ENCODE measurements around the gene BLCAP.
"Not testable (repeated sequence)": the region's sequence is repeated elsewhere in the genome, so short reads cannot be mapped to it uniquely, and the experiment has no call there.

BLCAP gene

GRCh38 chr20:37516811-37517750 lies 10.6 kb downstream of the BLCAP start:
- no peak for DNase-seq (ENCODE audit: low spot score)

DNA sequence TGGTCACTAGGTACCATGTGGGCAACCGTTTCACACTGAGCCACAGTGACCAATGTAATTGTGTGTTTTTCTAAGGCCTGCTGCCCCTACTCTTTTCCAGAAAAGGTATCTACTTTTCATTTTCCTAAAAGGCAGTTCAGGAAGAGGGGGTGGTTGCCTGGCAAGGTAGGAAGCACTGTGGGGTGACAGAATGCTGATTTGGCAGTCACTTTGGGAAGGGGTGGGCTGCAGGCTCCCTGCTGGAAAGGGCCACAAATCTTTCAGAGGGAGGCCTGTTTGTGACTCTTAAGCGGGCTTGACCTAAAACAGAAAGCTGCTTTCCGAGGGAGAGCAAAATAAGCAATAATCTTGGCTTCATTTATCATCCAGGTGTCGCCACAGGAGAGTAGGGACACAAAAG lies 11.8 kb downstream of the BLCAP start:
- no peak for DNase-seq (ENCODE audit: low spot score)

- DNase-seq (ENCODE audit: low spot score) = no peak
These were observed 13.8 kb downstream of the BLCAP start for GRCh38 chr20:37513779-37514359.

DNA sequence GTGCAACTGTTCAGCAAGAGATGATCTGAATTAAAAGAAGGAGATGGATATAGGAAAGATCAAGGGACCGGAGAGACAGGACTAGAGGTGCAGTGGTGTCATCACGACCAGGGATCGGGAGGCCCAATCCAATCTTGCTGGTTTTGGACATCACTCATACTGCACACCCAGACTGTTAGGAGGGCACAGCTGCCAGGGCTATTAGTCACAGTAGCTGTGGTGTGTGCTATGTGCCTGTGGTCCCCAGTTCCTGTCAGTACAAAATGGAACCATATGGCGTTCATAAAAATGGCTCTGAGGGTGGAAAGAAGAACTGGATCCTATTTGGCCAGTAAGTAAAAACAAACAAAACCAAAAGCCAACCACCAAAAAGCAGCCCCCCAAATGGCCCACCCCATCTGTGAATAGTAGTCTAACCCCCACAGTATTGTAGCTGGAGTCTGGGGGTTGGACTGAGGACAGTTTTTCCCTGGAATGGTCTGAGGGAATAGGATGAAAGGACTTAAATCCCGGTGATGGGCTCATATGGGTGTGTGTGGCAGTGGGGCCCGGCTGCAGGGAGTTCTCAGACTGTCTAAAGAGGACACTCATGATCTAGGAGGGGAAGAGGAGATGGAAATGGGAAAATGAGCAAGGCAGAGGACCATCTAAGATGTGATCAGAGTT lies 15.9 kb downstream of the BLCAP start:
- no peak for DNase-seq (ENCODE audit: low spot score)

DNA sequence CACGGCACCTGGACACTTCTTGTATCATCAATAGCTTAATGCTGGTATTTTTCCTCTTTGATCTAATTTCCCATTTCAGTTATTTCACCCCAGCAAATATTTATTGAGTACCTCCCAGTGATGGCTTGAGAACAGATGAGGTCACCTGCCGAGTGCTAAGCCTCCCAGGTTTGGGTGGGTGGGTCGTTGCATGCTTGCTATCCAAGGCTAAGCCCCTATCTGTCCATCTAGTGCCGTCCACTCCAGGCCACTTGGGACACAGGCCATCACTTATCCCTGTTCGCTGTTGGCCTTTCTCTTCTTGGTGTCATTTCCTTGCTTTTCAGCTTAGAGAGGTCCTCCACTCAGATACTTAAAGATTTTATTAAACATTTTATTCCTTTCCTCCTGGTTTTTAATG lies 17.4 kb downstream of the BLCAP start:
- no peak for DNase-seq (ENCODE audit: low spot score)

DNA sequence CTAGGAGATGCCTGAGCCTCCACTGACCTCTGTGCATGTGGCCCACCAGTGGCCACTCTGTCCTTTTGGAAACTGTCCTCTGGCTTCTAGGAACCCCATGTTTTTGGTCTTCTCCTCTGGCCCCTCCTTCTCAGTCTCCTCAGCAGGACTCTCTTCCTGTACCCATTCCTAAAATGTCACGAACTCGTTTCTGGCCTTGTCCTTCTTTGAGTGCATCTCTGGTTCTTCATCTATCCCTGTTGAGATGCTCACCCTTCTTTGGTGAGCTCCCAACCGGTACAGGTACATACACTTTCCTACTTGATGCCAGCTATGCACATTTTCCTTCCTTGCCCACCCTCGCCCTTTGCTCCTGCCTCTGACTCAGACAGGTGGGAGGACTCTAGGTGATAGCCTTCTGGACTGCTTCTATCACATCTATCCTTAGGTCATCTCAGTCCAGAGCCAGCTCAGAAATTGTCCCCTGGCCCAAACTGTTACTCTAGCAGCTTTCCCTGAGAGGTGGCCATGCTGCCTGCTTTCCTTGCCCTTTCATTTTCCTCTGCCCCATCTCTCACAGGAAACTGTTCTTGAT lies 21.4 kb downstream of the BLCAP start:
- no peak for DNase-seq (ENCODE audit: low spot score)

DNA sequence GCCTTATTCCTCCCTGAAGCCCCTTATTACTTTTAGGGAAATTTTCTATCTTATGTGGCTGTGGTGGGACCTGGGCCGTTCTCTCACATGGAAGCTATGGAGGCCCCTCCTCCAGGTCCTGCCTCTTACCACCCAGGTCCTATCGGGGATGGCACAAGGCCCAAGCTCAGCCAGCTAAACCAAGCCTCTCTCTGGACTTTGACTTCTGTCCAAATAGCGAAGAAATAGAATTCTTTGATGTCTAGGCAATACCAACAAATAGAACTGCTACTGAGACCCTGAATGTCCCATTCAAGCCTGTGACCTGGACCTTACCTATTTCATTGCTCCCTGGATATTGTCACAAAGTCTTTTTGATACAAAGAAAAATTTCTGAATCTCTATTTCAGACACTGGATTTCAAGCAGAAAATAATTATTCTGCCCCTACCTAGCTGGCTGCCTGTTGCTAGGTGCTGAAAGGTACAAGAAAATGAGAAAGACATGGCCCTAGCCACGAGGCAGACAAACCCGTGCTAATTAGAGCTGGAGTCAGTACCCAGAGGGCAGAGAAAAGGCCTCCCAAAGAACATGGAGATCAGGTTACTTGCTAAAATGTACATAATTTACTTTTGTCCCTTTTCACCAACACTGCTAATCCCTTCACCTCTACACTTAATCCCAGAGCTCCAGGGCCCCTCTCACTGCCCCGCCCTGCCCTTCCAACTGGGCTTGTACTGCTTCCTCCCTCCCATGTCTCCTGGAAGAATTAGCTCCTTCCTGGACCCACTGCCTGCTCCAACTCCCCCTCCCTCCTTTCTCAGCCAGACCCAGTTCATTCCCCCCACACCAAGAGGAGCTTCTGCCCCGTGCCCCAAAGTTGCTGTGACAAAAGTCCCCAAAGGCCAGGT lies 22.2 kb downstream of the BLCAP start:
- no peak for DNase-seq (ENCODE audit: low spot score)

DNA sequence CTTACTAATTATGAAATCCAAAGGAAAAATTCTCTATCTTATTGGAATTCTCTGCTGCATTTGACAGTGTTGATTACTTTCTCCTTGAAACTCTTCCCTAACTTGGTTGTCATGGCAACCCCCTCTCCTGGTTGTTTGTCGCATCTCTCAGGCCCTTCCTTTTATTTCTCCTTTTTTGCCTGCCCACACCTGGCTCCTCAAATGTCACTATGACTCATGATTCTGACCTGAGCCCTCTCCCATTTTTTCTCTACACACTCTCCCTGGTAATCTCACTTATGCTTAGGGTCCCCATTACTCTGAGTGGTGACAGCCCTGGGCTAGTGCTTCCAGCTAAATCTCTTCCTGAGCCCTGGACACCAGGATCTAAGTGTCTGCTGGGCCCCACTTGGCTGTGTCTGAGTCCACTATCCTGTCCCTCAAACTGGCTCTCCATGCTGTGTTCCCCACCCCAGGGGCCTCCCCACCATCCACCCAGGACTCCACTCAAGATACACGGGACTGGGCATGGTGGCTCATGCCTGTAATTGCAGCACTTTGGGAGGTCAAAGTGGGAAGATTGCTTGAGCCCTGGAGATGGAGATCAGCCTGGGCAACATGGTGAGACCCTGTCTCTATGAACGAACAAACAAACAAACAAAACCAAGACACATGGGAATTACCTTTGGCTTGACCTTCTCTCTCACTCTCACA lies 23.1 kb downstream of the BLCAP start:
- no peak for DNase-seq (ENCODE audit: low spot score)

DNA sequence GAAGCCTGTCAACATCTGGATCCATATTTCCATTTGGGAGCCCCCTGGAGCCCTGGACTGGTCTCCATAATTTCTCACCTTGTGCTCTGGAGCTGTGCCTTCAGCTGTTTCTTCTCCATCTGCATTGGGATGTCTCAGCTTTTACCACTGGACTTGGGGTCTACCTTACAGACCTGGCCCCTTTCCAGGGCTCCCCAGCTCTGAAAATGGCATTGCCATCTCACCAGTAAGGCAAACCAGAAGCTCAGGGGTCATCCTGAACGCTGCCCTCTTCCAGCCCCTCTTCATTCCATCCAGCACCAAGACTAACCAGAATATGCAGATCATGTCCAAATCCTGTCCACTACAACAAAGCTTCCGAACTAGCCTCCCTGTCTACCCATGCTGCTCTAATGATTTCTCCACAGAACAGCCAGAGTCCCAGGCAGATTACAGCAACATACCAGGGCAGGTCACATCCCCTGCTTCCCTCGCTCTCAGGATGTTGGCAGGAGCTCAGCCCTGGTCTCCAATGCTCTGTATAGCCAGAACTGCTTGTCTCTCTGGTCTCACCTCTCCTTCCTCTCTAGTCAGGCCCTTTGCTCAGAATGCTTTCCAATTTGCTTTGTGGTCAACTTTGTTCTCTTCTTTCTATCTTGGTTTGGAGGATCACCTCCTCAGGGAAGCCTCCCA lies 24.3 kb downstream of the BLCAP start:
- DNase-seq (ENCODE audit: low spot score) = no peak

GRCh38 chr20:37502654-37503053 lies 25.0 kb downstream of the BLCAP start:
- no peak for DNase-seq (ENCODE audit: low spot score)

GRCh38 chr20:37501940-37502339 lies 25.7 kb downstream of the BLCAP start:
- no peak for DNase-seq (ENCODE audit: low spot score)

GRCh38 chr20:37500311-37500710 lies 27.4 kb downstream of the BLCAP start:
- DNase-seq (ENCODE audit: low spot score) = no peak

DNA sequence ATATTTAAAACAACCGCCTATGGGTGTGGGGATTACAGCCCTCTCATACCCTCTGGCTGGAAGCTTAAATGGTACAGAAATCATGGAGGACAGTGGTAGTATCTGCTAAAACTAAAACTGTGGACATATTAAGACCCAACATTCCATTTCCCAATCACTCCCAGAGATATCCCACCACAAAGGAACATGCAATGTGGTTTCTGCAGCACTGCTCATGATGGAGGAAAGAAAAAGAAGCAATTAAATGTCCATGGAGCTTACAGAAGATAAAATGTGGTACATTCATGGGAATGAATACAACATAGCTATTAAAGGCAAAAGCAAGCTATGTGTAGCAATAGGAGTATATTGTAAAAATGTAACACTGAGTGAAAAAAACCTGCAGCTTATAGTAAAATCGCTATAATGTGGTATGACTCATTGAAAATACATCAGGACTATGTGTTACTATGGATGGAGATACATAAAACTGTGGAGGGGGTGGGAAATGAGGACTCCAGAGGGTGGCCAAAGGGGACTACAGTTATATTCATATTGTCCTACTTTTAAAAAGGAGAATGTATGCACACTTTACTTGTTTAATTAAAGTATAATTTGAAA lies 29.5 kb downstream of the BLCAP start:
- DNase-seq (ENCODE audit: low spot score) = no peak

DNA sequence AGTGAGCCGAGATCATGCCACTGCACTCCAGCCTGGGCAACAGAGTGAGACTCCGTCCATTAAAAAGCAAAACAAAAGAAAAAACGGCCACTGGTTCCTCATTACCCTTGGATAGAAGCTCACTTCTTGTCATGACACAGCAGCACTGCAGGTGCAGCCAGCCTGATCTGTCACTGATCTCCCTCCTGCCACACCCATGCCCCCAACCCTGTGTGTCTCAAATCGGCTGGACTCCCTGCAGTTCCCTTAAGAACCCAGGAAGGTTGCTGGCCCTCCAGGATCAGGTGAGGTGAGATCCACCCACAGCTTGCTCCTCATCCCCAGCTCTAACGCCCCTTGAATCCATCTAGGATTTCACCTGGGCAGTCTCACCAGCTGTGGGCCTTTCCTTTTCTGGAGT lies 32.9 kb downstream of the BLCAP start:
- no peak for DNase-seq (ENCODE audit: low spot score)

GRCh38 chr20:37494301-37494700 lies 33.4 kb downstream of the BLCAP start:
- no peak for DNase-seq (ENCODE audit: low spot score)

- DNase-seq (ENCODE audit: low spot score) = no peak
These were observed 34.7 kb downstream of the BLCAP start for GRCh38 chr20:37492945-37493344.

DNA sequence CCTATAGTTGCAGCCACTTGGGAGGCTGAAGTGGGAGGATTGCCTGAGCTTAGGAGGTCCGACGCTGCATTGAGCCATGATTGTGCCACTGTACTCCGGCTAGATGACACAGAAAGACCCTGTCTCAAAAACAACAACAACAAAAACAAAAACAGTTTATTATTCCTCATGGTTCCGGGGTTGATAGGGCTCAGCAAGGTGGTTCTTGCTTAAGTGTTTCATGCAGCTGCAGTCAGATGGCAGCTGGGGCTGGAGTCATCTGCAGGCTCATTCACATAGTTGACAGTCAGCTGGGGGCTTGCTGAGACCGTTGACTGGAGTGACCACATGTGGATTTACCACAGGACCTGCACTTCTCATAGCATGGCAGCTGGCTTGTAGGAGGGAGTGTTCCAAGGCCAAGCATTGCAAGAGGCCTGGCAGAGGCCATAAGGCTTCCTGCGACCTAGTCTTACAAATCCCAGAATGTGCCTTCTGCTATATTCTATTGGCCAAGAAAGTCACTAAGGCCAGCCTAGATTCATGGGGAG lies 35.5 kb downstream of the BLCAP start:
- no peak for DNase-seq (ENCODE audit: low spot score)

DNA sequence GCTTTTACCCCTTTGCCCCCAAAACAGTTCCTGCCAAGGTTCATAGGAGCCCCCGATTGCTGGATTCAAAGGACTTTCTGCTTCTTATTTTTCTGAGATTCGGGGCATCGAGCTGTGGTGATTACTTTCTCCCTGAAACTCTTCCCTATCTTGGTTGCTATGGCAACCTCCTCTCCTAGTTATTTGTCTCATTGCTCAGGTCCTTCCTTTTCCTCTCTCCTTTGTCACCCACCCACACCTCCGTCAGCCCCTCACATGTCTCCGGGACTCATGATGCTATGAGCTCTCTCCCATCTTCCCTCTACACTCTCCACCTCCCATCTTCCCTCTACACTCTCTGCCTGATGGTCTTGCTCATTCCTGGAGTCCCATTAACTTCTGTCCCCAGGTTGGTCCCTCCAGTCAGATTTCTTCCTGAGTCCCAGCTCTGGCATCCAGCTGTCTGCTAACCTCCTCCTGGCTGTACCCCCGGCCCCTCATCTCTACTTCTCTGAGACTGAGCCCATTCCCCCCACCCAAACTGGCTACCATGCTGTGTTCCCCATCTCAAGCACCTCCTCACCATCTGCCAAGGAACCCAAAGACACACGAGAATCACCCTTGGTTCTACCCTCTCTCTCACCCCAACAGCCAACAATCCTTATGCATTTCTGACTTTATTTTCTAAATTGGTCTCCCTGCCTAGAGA lies 36.9 kb downstream of the BLCAP start:
- DNase-seq (ENCODE audit: low spot score) = no peak

DNA sequence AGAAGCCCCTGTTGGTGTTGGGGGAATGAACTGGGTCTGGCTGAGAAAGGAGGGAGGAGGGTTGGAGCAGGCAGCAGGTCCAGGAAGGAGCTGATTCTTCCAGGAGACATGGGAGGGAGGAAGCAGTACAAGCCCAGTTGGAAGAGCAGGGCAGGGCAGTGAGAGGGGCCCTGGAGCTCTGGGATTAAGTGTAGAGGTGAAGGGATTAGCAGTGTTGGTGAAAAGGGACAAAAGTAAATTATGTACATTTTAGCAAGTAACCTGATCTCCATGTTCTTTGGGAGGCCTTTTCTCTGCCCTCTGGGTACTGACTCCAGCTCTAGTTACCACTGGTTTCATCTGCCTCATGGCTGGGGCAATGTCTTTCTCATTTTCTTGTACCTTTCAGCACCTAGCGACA lies 41.5 kb downstream of the BLCAP start:
- DNase-seq (ENCODE audit: low spot score) = not testable (repeated sequence)

All from CD4-positive, alpha-beta T cell treated with Interleukin-6 at 100 ng/mL for 8 hours (primary cell).